GM11168 (cell line): ENCODE results near the gene ZNF292.
"Not testable (repeated sequence)": the region's sequence is repeated elsewhere in the genome, so short reads cannot be mapped to it uniquely, and the experiment has no call there.

Experiments used
- in situ Hi-C: fragments of 300-500 bp; cut with MboI; formaldehyde crosslinking; loops from one replicate; pipeline ENCODE4 v1.12.0; 2022; ENCODE audit warnings: low sequenced_read_pairs; ENCODE audit not compliant: unreplicated experiment

Gene ZNF292

GRCh38 chr6:87209812-87210211 is 54.4 kb downstream of the ZNF292 start:
- in situ Hi-C loops: no loop called here

- in situ Hi-C loops: no loop called here
Observed at GRCh38 chr6:87210979-87211378, 55.6 kb downstream of the ZNF292 start.

- in situ Hi-C loops: no loop called here
Observed at GRCh38 chr6:87212596-87212995, 57.2 kb downstream of the ZNF292 start.

- in situ Hi-C loops: no loop called here
Observed at GRCh38 chr6:87213364-87213763, 58.0 kb downstream of the ZNF292 start.

- in situ Hi-C loops: no loop called here
Observed at GRCh38 chr6:87214831-87215230, 59.5 kb downstream of the ZNF292 start.

- in situ Hi-C loops: no loop called here
Observed at GRCh38 chr6:87220997-87221396, 65.6 kb downstream of the ZNF292 start.

GRCh38 chr6:87222676-87223075 is 67.3 kb downstream of the ZNF292 start:
- in situ Hi-C loops: no loop called here

GRCh38 chr6:87224971-87225370 is 69.6 kb downstream of the ZNF292 start:
- in situ Hi-C loops: no loop called here

- in situ Hi-C loops: no loop called here
Observed at GRCh38 chr6:87225511-87225910, 70.1 kb downstream of the ZNF292 start.

GRCh38 chr6:87225937-87226336 is 70.6 kb downstream of the ZNF292 start:
- in situ Hi-C loops: no loop called here

GRCh38 chr6:87230801-87231200 is 75.4 kb downstream of the ZNF292 start:
- in situ Hi-C loops: no loop called here

- in situ Hi-C loops: no loop called here
Observed at GRCh38 chr6:87237804-87238203, 82.4 kb downstream of the ZNF292 start.

- in situ Hi-C loops: not testable (repeated sequence)
Observed at GRCh38 chr6:87239098-87239635, 83.8 kb downstream of the ZNF292 start.

- in situ Hi-C loops: loop anchor here (10.0 kb wide), 1 partner anchor 97 kb away; no protein-coding TSS in a partner anchor
Observed at GRCh38 chr6:87241304-87241703, 85.9 kb downstream of the ZNF292 start.

- in situ Hi-C loops: loop anchor here (10.0 kb wide), 1 partner anchor 98 kb away; no protein-coding TSS in a partner anchor
Observed at GRCh38 chr6:87242311-87242710, 86.9 kb downstream of the ZNF292 start.

- in situ Hi-C loops: loop anchor here (10.0 kb wide), 1 partner anchor 99 kb away; no protein-coding TSS in a partner anchor
Observed at GRCh38 chr6:87243812-87244211, 88.4 kb downstream of the ZNF292 start.

- in situ Hi-C loops: loop anchor here (10.0 kb wide), 1 partner anchor 100 kb away; no protein-coding TSS in a partner anchor
Observed at GRCh38 chr6:87244380-87244779, 89.0 kb downstream of the ZNF292 start.

GRCh38 chr6:87250019-87250418 is 94.7 kb downstream of the ZNF292 start:
- in situ Hi-C loops: no loop called here

- in situ Hi-C loops: no loop called here
Observed at GRCh38 chr6:87251225-87251624, 95.9 kb downstream of the ZNF292 start.

GRCh38 chr6:87251725-87252124 is 96.4 kb downstream of the ZNF292 start:
- in situ Hi-C loops: no loop called here

GRCh38 chr6:87257046-87257445 is 101.7 kb downstream of the ZNF292 start:
- in situ Hi-C loops: no loop called here

GRCh38 chr6:87257565-87257964 is 102.2 kb downstream of the ZNF292 start:
- in situ Hi-C loops: no loop called here
